ENCODE results near the gene EVC. TPM values are rescaled to one million over a fixed set of nuclear protein-coding genes. Genes with fewer than 3 reads are reported as not detected.
A peak's percentile ranks its signal among the peaks of the same experiment; 100 is the strongest.

The EVC gene
- total and polyA plus RNA-seq, 9 donors: 16.4 to 63.5 (median 47.6) TPM

DNA sequence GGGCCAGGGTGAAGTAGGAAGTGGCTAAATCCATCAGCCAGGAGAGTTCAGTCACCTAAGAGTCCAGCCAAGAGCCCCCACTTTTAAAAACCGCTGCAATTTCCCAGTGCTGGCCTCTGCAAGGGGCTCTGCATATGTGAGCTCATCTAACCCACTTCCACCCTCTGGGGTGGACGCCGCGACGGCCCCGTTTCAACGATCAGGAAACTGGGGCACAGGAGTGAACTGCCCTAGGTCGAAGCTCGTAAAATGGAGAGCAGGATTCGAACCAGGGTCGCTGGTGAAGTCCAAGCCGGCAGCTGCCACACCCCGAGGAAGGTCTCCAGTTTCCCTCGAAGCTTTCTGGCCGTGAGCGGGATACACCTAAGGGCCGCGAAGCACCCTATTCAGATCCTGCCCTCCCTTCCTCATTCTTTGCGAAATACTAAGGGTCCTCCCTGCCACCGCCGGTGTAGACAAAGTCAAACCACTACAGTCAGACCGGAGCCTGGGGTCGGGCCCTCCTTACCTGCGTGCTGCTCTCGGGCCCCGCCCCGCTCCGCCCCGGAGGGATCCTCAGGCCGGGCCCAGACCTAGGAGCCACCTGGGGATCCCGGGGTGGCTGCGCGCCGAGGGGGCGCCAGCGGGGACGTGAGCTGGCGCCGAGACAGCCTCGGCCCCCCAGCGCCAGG lies 3.1 kb upstream of the EVC start:
- intact Hi-C loops (cut with DNase I): no loop called here
- TF ChIP-seq POLR2A (IDR thresholded peaks at IDR 0.05) (no peak), EP300 (IDR thresholded peaks at IDR 0.05) (no peak)
- TF ChIP-seq, protein P1, sequence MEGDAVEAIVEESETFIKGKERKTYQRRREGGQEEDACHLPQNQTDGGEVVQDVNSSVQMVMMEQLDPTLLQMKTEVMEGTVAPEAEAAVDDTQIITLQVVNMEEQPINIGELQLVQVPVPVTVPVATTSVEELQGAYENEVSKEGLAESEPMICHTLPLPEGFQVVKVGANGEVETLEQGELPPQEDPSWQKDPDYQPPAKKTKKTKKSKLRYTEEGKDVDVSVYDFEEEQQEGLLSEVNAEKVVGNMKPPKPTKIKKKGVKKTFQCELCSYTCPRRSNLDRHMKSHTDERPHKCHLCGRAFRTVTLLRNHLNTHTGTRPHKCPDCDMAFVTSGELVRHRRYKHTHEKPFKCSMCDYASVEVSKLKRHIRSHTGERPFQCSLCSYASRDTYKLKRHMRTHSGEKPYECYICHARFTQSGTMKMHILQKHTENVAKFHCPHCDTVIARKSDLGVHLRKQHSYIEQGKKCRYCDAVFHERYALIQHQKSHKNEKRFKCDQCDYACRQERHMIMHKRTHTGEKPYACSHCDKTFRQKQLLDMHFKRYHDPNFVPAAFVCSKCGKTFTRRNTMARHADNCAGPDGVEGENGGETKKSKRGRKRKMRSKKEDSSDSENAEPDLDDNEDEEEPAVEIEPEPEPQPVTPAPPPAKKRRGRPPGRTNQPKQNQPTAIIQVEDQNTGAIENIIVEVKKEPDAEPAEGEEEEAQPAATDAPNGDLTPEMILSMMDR (IDR thresholded peaks at IDR 0.05): no peak
- Histone ChIP-seq H3K4me1 (ENCODE audit: insufficient read depth) (peaks cover 20% of the 10 kb centered on the region), H3K36me3 (no peaks in the 10 kb centered on the region), H3K27ac (peak overlapping the region; percentile 78 to 84), H3K4me3 (peak overlapping the region; percentile 84), H3K9me3 (no peaks in the 10 kb centered on the region), H3K27me3 (no peaks in the 10 kb centered on the region)
- peak in 3 of 5 donors; percentile 28 to 30 (median 28) for DNase-seq
- WGBS, 3 donors: 0 to 2% (median 1%) methylated on average over 24 to 41 of the region's 41 CpGs

DNA sequence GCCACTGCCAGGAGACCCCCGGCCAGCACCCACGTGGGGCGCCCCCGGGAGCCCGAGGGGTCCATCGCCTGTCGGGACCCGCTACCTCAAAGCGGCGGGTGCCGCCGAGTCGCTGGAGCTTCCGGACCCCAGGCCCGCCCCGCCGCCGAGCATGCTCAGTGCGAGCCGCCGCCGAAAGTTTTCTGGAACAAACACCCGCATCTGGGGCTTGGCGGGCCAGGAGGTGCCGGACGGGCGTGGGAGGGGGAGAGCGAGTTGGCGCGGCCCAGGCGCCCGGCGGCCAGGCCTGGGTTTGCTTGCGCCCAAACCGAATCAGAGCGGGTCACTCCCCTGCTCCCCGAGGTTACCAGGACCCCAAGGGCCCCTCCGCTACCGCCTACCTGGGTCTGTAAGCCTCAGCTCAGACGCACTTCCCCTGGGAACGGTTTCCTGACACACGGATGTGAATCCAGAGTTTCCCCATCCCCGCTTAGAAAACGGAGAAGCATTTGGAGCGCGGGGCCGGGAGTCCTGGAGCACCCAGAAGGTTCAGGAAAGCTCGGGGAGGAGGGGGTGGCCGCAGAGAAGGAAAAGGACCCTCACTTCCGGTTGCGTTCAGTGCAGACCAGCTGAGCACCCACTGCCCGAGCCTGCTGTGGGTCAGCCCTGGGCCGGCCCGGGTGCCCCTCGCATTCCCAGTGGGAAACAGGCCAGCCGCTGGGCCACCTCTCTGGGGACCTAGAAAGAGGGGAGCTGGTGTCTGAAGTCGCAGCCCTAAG lies 2.4 kb upstream of the EVC start, which contains the start of gene EVC2:
Gene EVC2, minus strand, starts transcription at position 111 of the 758 bp plus-strand sequence. Its CDS starts 46 bp downstream, at position 65.
- Histone ChIP-seq H3K4me3 (peak within 1 kb of the TSS; percentile 84), H3K4me1 (ENCODE audit: insufficient read depth) (peaks cover 20% of the 10 kb centered on the region), H3K27me3 (no peaks in the 10 kb centered on the region), H3K36me3 (no peaks in the 10 kb centered on the region), H3K27ac (peak within 1 kb of the TSS; percentile 78 to 84), H3K9me3 (no peaks in the 10 kb centered on the region)
- intact Hi-C loops (cut with DNase I): no loop called here
- peak; percentile 84 to 91 (median 87) for DNase-seq
- WGBS, 3 donors: 4 to 5% (median 5%) methylated on average over 40 to 57 of the region's 57 CpGs
- peak; percentile 32 for TF ChIP-seq POLR2A (IDR thresholded peaks at IDR 0.05)
- TF ChIP-seq, protein P1 (IDR thresholded peaks at IDR 0.05): no peak
- TF ChIP-seq EP300 (IDR thresholded peaks at IDR 0.05): no peak

DNA sequence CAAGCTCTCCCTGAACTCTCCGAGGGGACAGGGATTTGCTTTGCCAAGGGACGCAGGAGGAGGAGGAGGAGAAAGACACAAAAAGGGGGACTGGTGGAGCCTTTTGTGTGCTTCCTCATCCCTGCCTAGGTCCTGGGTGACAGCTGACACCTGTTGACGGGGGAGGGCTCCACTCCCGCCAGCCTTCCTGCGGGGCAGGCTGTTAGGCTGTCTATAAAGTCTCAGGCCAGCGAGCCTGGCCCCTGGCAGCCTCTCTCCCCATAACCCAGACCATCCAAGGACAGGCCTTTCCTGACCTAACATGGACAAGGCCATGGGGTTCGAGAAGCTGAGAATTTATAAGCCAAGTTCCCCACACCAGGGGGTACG lies 1.8 kb upstream of the EVC start:
- no peak for TF ChIP-seq EP300 (IDR thresholded peaks at IDR 0.05)
- TF ChIP-seq, protein P1 (IDR thresholded peaks at IDR 0.05): no peak
- TF ChIP-seq POLR2A (IDR thresholded peaks at IDR 0.05): no peak
- peak in 2 of 5 donors; percentile 44 to 47 for DNase-seq
- Histone ChIP-seq H3K4me3 (peak overlapping the region; percentile 84), H3K36me3 (no peaks in the 10 kb centered on the region), H3K9me3 (no peaks in the 10 kb centered on the region), H3K4me1 (ENCODE audit: insufficient read depth) (peaks cover 20% of the 10 kb centered on the region), H3K27me3 (no peaks in the 10 kb centered on the region), H3K27ac (peak overlapping the region; percentile 78 to 84)
- 75 to 79% (median 76%) methylated on average over 8 of the region's 8 CpGs for whole genome bisulfite sequencing, 3 donors
- intact Hi-C loops (cut with DNase I): no loop called here

DNA sequence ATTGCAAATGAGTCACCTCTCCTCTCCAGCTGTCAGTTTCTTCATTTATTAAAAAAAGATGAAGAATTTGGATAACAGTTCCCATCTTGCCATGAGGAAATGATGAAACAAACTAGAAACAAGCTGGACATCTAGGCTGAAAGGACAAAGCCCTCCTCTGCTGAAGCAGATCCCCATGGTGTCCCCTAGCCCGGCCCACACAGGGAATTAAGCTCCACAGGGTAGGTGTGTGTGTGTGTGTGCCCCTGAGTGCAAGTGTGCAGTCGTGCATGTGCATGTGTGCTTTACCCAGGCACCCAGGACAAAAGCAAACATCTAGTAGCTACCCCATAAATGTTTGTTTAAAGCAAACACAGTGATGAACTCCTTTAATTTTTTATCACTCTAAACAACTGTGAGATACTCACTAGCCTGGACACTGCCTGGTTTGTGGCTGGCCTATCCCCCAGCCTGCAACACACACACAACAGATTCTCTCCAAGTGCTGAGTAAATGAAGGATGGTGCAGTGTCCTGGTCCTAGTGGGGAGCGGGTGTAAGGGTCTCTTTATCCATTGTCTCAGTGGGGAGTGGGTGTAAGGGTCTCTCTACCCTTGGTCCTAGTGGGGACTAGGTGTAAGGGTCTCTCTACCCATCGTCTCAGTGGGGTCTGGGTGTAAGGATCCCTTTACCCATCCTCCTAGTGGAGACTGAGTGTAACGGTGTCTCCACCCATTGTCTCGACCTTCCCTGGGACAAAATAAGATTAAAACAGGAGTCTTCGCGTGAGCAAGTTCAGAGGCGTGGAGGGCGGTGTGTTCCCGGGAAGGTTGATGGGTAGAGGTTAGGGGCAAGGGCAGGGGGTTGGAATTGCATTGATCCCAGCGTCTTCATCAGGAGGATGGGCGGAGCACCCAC lies 688 bp upstream of the EVC start:
- DNase-seq: no peak
- peak overlapping the region; percentile 59 for H3K4me3 ChIP-seq
- intact Hi-C loops (cut with DNase I): no loop called here

More for the DNA sequence above, 688 bp upstream of the EVC start:
- Histone ChIP-seq H3K27ac (peak overlapping the region; percentile 57 to 78), H3K9me3 (no peaks in the 10 kb centered on the region), H3K36me3 (no peaks in the 10 kb centered on the region), H3K4me1 (ENCODE audit: insufficient read depth) (peaks cover 20% of the 10 kb centered on the region), H3K27me3 (no peaks in the 10 kb centered on the region)
- 17 to 19% (median 18%) methylated on average over 13 of the region's 13 CpGs for WGBS, 3 donors
- TF ChIP-seq, protein P1 (IDR thresholded peaks at IDR 0.05): peak in 1 of 3 donors; percentile 55
- TF ChIP-seq POLR2A (IDR thresholded peaks at IDR 0.05): no peak
